DND-41 (cell line): ENCODE data around the gene MICAL3.
A peak's percentile ranks its signal among the peaks of the same experiment; 100 is the strongest.

ENCODE experiments used
- ATAC-seq: fragments of 200-7000 bp; cut with Tn5 transposase; 3 replicates; pipeline ENCODE4 v1.9.1; 2021; ENCODE audit warnings: low read depth; ENCODE audit not compliant: insufficient read depth
- DNase-seq: peaks from one replicate; pipeline ENCODE4 v3.0.0-alpha.2; 2020
- H2AFZ ChIP-seq: 2 replicates; pipeline ENCODE4 v1.6.0; 2012; ENCODE audit warnings: low read depth, low read length
- H3K27ac ChIP-seq: 2 replicates; pipeline ENCODE4 v1.5.1; 2012; ENCODE audit warnings: low read length, inconsistent platforms
- H3K27me3 ChIP-seq: fragments of 200-600 bp; sonication (generic); 2 replicates; pipeline ENCODE4 v1.6.0; 2012; ENCODE audit warnings: low read length, mild to moderate bottlenecking, inconsistent platforms; ENCODE audit not compliant: insufficient read depth, poor library complexity
- H3K36me3 ChIP-seq: 2 replicates; pipeline ENCODE4 v1.5.1; 2012; ENCODE audit warnings: low read length, inconsistent platforms; ENCODE audit not compliant: insufficient read depth
- H3K4me1 ChIP-seq: 2 replicates; pipeline ENCODE4 v1.5.1; 2012; ENCODE audit warnings: mild to moderate bottlenecking, low read length; ENCODE audit not compliant: insufficient read depth
- H3K4me2 ChIP-seq: 2 replicates; pipeline ENCODE4 v1.6.0; 2012; ENCODE audit warnings: mild to moderate bottlenecking, moderate library complexity, low read length, inconsistent platforms; ENCODE audit not compliant: insufficient read depth
- H3K4me3 ChIP-seq, 2 experiments: fragments of 200-600 bp in 1 of 2; shearing (Covaris generic) in 1 of 2; 2 replicates each; pipeline ENCODE4 v1.5.1; 2012 to 2016; ENCODE audit warnings: inconsistent platforms in 2 of 2, low read length in 2 of 2, mild to moderate bottlenecking in 2 of 2, low read depth in 1 of 2, moderate library complexity in 1 of 2
- H3K79me2 ChIP-seq: 2 replicates; pipeline ENCODE4 v1.6.0; 2012; ENCODE audit warnings: low read length, inconsistent platforms; ENCODE audit not compliant: insufficient read depth
- H3K9ac ChIP-seq: 2 replicates; pipeline ENCODE4 v1.6.0; 2012; ENCODE audit warnings: low read depth, mild to moderate bottlenecking, inconsistent platforms, low read length, moderate library complexity
- H3K9me3 ChIP-seq: 2 replicates; pipeline ENCODE4 v1.5.1; 2012; ENCODE audit warnings: low read length, moderate library complexity, mild to moderate bottlenecking, inconsistent platforms; ENCODE audit not compliant: insufficient read depth, severe bottlenecking
- H4K20me1 ChIP-seq: 2 replicates; pipeline ENCODE4 v1.6.0; 2012; ENCODE audit warnings: low read length; ENCODE audit not compliant: insufficient read depth
- EZH2 ChIP-seq: IDR thresholded peaks from 3 replicates; pipeline ENCODE4 v1.6.1; 2012; ENCODE audit warnings: borderline replicate concordance, low read depth, mild to moderate bottlenecking, moderate library complexity, low read length, inconsistent platforms; ENCODE audit not compliant: severe bottlenecking
- TF ChIP-seq, protein P1 (sequence below): IDR thresholded peaks from 2 replicates; pipeline ENCODE4 v1.5.1; 2012; ENCODE audit warnings: borderline replicate concordance, low read length, moderate library complexity, mild to moderate bottlenecking; ENCODE audit not compliant: poor library complexity, severe bottlenecking; ENCODE audit errors: extremely low read depth

The MICAL3 gene

DNA sequence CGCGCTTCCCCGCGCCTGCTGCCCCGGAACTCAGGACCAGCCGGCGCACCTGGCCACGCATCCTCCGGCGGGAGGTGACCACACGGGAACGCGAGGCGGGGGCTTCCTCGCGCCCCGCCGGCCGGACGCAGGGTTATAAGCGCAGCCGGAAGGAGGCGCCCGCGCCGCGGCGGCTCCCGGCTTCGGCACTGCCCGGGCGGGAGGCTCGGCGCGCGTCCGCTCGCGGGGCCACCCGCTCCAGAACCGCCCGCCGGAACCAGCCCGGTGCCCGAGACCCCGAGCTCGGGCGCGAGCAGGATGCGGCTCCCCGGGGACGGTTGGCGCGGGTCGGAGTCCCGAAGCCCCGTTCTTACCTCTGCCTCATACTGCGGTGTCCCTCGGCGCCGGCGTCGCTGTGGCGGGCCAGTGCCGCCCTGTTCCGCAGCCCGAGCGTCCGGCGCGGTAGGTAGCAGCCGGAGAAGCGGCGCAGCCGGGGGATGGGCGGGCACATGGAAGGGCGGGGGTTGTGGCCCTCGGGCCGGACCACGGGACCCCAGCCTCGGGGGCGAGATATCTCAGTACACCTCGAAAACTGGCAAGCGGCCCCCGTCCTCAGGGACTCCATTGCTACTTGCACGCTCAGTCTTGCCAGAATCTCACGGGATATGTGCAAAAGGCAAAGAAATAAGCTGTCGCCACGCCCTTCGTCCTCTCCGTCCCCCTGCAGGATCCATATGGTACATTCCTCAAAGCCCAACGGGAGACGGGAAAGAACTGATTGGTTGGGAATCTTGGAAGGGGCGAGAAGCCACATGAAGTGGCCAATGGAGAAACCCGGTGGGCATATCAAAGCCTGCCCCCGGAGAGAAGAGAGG lies 23.1 kb downstream of the MICAL3 start:
- peak overlapping the region; percentile 87 for H3K27ac ChIP-seq
- no peaks in the 10 kb centered on the region for H3K27me3 ChIP-seq
- H3K36me3 ChIP-seq: no peaks in the 10 kb centered on the region
- peak overlapping the region; percentile 80 for H2AFZ ChIP-seq
- H3K9me3 ChIP-seq: no peaks in the 10 kb centered on the region
- H3K9ac ChIP-seq: peak overlapping the region; percentile 93
- H4K20me1 ChIP-seq: peaks cover 28% of the 10 kb centered on the region
- ATAC-seq (peak; percentile 96), DNase-seq (peak; percentile 93)
- H3K79me2 ChIP-seq: peaks cover 50% of the 10 kb centered on the region
- TF ChIP-seq EZH2: no peak
- TF ChIP-seq, protein P1, sequence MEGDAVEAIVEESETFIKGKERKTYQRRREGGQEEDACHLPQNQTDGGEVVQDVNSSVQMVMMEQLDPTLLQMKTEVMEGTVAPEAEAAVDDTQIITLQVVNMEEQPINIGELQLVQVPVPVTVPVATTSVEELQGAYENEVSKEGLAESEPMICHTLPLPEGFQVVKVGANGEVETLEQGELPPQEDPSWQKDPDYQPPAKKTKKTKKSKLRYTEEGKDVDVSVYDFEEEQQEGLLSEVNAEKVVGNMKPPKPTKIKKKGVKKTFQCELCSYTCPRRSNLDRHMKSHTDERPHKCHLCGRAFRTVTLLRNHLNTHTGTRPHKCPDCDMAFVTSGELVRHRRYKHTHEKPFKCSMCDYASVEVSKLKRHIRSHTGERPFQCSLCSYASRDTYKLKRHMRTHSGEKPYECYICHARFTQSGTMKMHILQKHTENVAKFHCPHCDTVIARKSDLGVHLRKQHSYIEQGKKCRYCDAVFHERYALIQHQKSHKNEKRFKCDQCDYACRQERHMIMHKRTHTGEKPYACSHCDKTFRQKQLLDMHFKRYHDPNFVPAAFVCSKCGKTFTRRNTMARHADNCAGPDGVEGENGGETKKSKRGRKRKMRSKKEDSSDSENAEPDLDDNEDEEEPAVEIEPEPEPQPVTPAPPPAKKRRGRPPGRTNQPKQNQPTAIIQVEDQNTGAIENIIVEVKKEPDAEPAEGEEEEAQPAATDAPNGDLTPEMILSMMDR: peak; percentile 55
- H3K4me2 ChIP-seq: peak overlapping the region; percentile 70
- H3K4me3 ChIP-seq: peak overlapping the region; percentile 65 to 76; a peak in 3 of 4 replicates
- H3K4me1 ChIP-seq: peaks cover 31% of the 10 kb centered on the region

DNA sequence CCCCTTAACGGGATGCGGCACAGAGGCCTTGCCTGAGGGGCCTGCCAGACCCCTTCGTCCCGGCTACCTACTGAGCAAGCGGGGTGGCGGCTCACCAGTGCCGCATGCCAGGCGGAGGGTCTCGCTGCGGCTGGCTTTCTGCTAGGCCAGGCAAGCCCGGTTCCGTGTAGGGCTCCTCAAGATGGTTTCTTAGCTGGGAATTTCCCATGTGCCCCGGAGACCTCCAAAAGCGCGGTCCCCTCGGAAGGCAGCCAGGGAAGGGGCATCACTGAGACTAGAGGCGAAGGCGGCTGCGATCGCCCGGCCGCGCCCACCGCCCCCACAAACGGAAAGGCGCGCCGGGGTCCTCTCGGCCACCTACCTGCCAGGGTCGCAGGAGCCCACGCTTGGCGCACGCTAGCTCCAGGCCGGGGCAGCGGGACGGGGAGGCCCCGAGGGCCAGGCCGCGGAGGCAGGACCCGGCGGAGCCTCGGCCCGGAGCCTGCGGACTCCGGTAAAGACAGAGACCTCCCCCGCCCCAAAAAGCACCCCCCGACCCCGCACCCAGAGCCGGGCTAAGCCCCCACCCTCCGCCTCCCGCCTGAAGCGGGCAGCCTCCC lies 23.8 kb downstream of the MICAL3 start:
- ATAC-seq (peak; percentile 4; the same call in 2 of the 3 replicates), DNase-seq (peak; percentile 27)
- Histone ChIP-seq H3K4me3 (peak overlapping the region; percentile 65 to 76; a peak in 3 of 4 replicates), H3K4me1 (peaks cover 31% of the 10 kb centered on the region), H2AFZ (peak overlapping the region; percentile 80), H3K9me3 (no peaks in the 10 kb centered on the region), H3K4me2 (peak overlapping the region; percentile 70), H3K27ac (peak overlapping the region; percentile 87), H3K27me3 (no peaks in the 10 kb centered on the region), H3K79me2 (peaks cover 55% of the 10 kb centered on the region), H4K20me1 (peaks cover 28% of the 10 kb centered on the region), H3K9ac (peak overlapping the region; percentile 93), H3K36me3 (no peaks in the 10 kb centered on the region)
- TF ChIP-seq, protein P1: no peak
- no peak for TF ChIP-seq EZH2

DNA sequence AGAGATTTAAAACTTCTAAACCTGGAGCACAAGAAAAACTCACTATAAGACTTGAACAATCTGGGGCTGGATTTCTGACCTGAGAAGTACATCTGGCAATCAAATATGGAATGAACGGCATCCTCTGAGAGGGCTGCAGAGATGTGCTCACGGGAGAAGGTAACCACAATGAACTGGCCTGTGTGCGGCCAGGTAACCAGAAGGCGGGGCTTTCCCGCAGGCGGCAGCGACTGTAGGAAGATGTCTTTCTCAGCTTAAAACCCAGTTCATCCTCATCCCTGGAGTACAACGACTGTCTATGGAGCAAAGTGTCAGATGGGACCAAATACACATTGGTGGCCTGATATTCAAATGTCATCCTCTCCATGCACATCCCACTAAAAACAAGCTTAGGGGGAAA lies 24.5 kb downstream of the MICAL3 start:
- peaks cover 31% of the 10 kb centered on the region for H3K4me1 ChIP-seq
- H3K4me2 ChIP-seq: peak overlapping the region; percentile 70
- no peaks in the 10 kb centered on the region for H3K27me3 ChIP-seq
- H2AFZ ChIP-seq: no peak overlapping the region
- peaks cover 32% of the 10 kb centered on the region for H4K20me1 ChIP-seq
- ATAC-seq (no peak), DNase-seq (no peak)
- H3K9ac ChIP-seq: peak overlapping the region; percentile 93; the same call in 1 of the 2 replicates
- peak overlapping the region in 1 of 2 experiments; percentile 76; a peak in 1 of 4 replicates for H3K4me3 ChIP-seq
- H3K36me3 ChIP-seq: no peaks in the 10 kb centered on the region
- H3K9me3 ChIP-seq: no peaks in the 10 kb centered on the region
- no peak for TF ChIP-seq EZH2
- TF ChIP-seq, protein P1: no peak
- H3K27ac ChIP-seq: no peak overlapping the region; the same call in 1 of the 2 replicates
- peaks cover 58% of the 10 kb centered on the region for H3K79me2 ChIP-seq
